ENCODE data around the gene IL34.

GRCh38 chr16:70700101-70701020 lies 54.0 kb downstream of the IL34 start:
- TF ChIP-seq ZNF274 (IDR thresholded peaks at IDR 0.05; ENCODE audit: borderline replicate concordance, extremely low read depth, low read length) (no peak), CTCF (IDR thresholded peaks at IDR 0.05; ENCODE audit: control extremely low read depth in 1 of 3, insufficient read depth in 1 of 3, low read depth in 1 of 3, low read length in 3 of 3) (no peak), SRF (IDR thresholded peaks at IDR 0.05; ENCODE audit: low read depth, low read length) (no peak), POLR2A (IDR thresholded peaks at IDR 0.05; ENCODE audit: control extremely low read depth in 1 of 2, low read depth in 2 of 2, low read length in 2 of 2) (no peak), SAP30 (IDR thresholded peaks at IDR 0.05; ENCODE audit: insufficient read depth, insufficient replicate concordance, low read length) (no peak), GTF2F1 (IDR thresholded peaks at IDR 0.05; ENCODE audit: borderline replicate concordance, low read depth, low read length) (no peak), EP300 (IDR thresholded peaks at IDR 0.05; ENCODE audit: borderline replicate concordance in 1 of 2, low read depth in 2 of 2, low read length in 2 of 2) (no peak)

Measured in H1 (cell line).